A549 (cell line): ENCODE results near the gene LIN9. TPM values are rescaled to one million over a fixed set of nuclear protein-coding genes. Genes with fewer than 3 reads are reported as not detected.
"Not testable (repeated sequence)": the region's sequence is repeated elsewhere in the genome, so short reads cannot be mapped to it uniquely, and the experiment has no call there.

Source experiments
- ATAC-seq, 2 experiments: fragments of 200-7000 bp in 1 of 2; fragments of >200 bp in 1 of 2; cut with Nextera tagmentation in 1 of 2; cut with Tn5 transposase in 1 of 2; 3 replicates each; pipeline versions ENCODE4 v1.8.0 to v1.9.1; 2018 to 2020; ENCODE audit warnings: mild to moderate bottlenecking in 1 of 2, moderate library complexity in 1 of 2
- CTCF ChIA-PET: fragments of 300-600 bp; sonication (Branson Sonifier 250); formaldehyde crosslinking; extraction: SDS; loops from one replicate; lab custom pipeline; 2021; ENCODE audit warnings: antibody characterized with exemption, inconsistent platforms; lab: Yijun Ruan, JAX
- POLR2A ChIA-PET: fragments of 350-600 bp; formaldehyde crosslinking; extraction: SDS; loops from one replicate; lab custom pipeline; 2021; ENCODE audit warnings: antibody characterized with exemption, inconsistent platforms; lab: Yijun Ruan, JAX
- DNase-seq, 2 experiments: peaks; one replicate each; pipeline versions ENCODE4 v3.0.0 to v3.0.0-alpha.2; 2011 to 2016; ENCODE audit warnings: low read depth in 1 of 2, low spot score in 1 of 2
- FAIRE-seq: peaks from 2 replicates; lab custom pipeline; 2011; peaks lifted over from hg19 to GRCh38; lab: Jason Lieb, UNC
- H3K27ac ChIP-seq, 2 experiments: fragments of >200 bp; sonication (Bioruptor Twin); formaldehyde crosslinking; 3 replicates each; pipeline ENCODE4 v1.5.1; 2016 to 2017
- H3K4me1 ChIP-seq: fragments of >200 bp; sonication (Bioruptor Twin); formaldehyde crosslinking; 3 replicates; pipeline ENCODE4 v1.6.1; 2016
- H3K4me2 ChIP-seq: fragments of >200 bp; sonication (Bioruptor Twin); formaldehyde crosslinking; 3 replicates; pipeline ENCODE4 v1.6.1; 2016
- H3K4me3 ChIP-seq: fragments of >200 bp; sonication (Bioruptor Twin); formaldehyde crosslinking; 3 replicates; pipeline ENCODE4 v1.5.1; 2016
- H3K9me3 ChIP-seq: fragments of >200 bp; sonication (Bioruptor Twin); formaldehyde crosslinking; 3 replicates; pipeline ENCODE4 v1.6.1; 2016
- CBX8 ChIP-seq: fragments of 200-600 bp; sonication (generic); IDR thresholded peaks from 2 replicates; pipeline ENCODE4 v1.6.1; 2016
- CEBPB ChIP-seq, 2 experiments: fragments of >200 bp in 1 of 2; sonication (Bioruptor Twin) in 1 of 2; formaldehyde crosslinking in 1 of 2; IDR thresholded peaks; 2 replicates each; pipeline ENCODE4 v1.6.1; 2012 to 2016
- CHD4 ChIP-seq: fragments of 200-600 bp; sonication (generic); IDR thresholded peaks from 2 replicates; pipeline ENCODE4 v1.6.1; 2016; ENCODE audit warnings: antibody characterized with exemption, mild to moderate bottlenecking, borderline replicate concordance
- EP300 ChIP-seq, 2 experiments: fragments of >200 bp; sonication (Bioruptor Twin); formaldehyde crosslinking; IDR thresholded peaks; 2 replicates in 1 of 2; 3 replicates in 1 of 2; pipeline ENCODE4 v1.6.1; 2016 to 2017
- FOSB ChIP-seq: fragments of 250-450 bp; sonication (Bioruptor Pico); IDR thresholded peaks from 2 replicates; pipeline ENCODE4 v1.5.0; 2020; ENCODE audit warnings: mild to moderate bottlenecking, moderate library complexity
- FOSL2 ChIP-seq, 2 experiments: fragments of 450-650 bp in 1 of 2; fragments of >200 bp in 1 of 2; sonication (Bioruptor Twin) in 1 of 2; formaldehyde crosslinking; IDR thresholded peaks; 2 replicates each; pipeline versions ENCODE4 v1.5.0 to v1.6.1; 2016 to 2020; ENCODE audit warnings: mild to moderate bottlenecking in 1 of 2, moderate library complexity in 1 of 2
- KDM1A ChIP-seq: fragments of 200-600 bp; sonication (generic); IDR thresholded peaks from 2 replicates; pipeline ENCODE4 v1.6.1; 2016; ENCODE audit warnings: low read depth, mild to moderate bottlenecking
- MAFK ChIP-seq: fragments of 450-650 bp; IDR thresholded peaks from 2 replicates; pipeline ENCODE4 v1.6.1; 2014; ENCODE audit not compliant: partially characterized antibody
- MAZ ChIP-seq: fragments of 150-350 bp; IDR thresholded peaks from 2 replicates; pipeline ENCODE4 v1.6.1; 2014; ENCODE audit warnings: antibody characterized with exemption, low read depth, low read length, borderline replicate concordance
- NR3C1 ChIP-seq: fragments of >200 bp; sonication (Bioruptor Twin); formaldehyde crosslinking; IDR thresholded peaks from 3 replicates; pipeline ENCODE4 v1.6.1; 2017
- ZC3H11A ChIP-seq: fragments of 450-650 bp; IDR thresholded peaks from 2 replicates; pipeline ENCODE4 v1.6.1; 2014; ENCODE audit warnings: antibody characterized with exemption, mild to moderate bottlenecking
- ZFP36 ChIP-seq: fragments of 450-650 bp; IDR thresholded peaks from 2 replicates; pipeline ENCODE4 v1.6.1; 2014; ENCODE audit warnings: borderline replicate concordance; ENCODE audit not compliant: partially characterized antibody
- WGBS: methylation state at CpG from one replicate; pipeline ENCODE4 v1.1.6; 2017; ENCODE audit errors: missing lambda C conversion rate; 5-methylcytosine and 5-hydroxymethylcytosine counted together
- polyA plus RNA-seq, 4 experiments: library from polyadenylated mRNA; depleted of rRNA in 3 of 4; stranded (reverse); fragments of >200 nt; fragmentation: RNase III in 1 of 4; extraction: RNeasy Plus Mini Kit Qiagen cat#74134 plus additional on column Dnase treatment in 1 of 4; gene quantifications; 2 replicates in 3 of 4; 3 replicates in 1 of 4; pipeline ENCODE4 v1.2.3, GENCODE V29; 2011 to 2017
- TF ChIP-seq, protein P1 (sequence below): fragments of 450-650 bp; IDR thresholded peaks from 2 replicates; pipeline ENCODE4 v1.6.1; 2014; ENCODE audit warnings: antibody characterized with exemption
- TF ChIP-seq, protein P2 (sequence below): IDR thresholded peaks from 2 replicates; pipeline ENCODE4 v1.6.1; 2012
- TF ChIP-seq, protein P3 (sequence below): fragments of 150-350 bp; IDR thresholded peaks from 2 replicates; pipeline ENCODE4 v1.6.1; 2014; ENCODE audit warnings: low read depth, mild to moderate bottlenecking, low read length
- TF ChIP-seq, protein P4 (sequence below): fragments of >200 bp; sonication (Bioruptor Twin); formaldehyde crosslinking; IDR thresholded peaks from 3 replicates; pipeline ENCODE4 v1.6.1; 2016

The LIN9 gene
- polyA plus RNA-seq, 2 of the 4 experiments (the other 2 are of a cell fraction) = 8.3 to 14.7 TPM

DNA sequence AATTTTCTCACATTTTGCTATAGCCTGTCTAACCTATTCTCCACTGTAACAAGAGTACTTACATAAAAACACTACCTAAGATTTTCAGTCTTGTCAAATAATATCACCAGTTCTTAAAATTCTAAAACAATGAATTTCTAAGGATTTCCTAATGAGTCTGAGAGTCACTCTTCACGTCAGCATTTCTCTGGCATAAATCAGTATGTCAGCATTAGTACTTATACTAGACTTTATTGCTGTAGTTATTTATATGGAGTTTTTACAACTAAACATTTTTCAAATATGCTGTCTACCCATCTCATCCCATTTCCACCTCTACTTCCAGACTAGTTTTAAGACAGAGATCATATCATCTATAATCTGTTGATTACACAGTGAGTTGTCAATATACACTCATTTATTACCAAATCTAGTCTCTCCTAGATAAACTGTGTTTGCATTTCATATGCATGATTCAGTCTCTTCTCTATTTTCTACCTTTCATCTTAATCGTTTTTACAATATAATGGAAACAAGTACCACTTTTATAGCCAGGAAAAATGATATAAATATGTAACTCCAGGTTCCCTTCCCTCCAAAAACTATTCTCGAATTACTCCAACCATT is 32.8 kb downstream of the LIN9 start:
- 68% methylated on average over 3 of the region's 3 CpGs for WGBS
- DNase-seq (no peak), FAIRE-seq (no peak), ATAC-seq (no peak)
- no peak overlapping the region for H3K4me3 ChIP-seq
- ChIA-PET POLR2A (no interaction called here), CTCF (interaction anchor here (1.9 kb wide), 1 partner anchor 151 kb away, joined by 6 read pairs; no protein-coding TSS in a partner anchor)
- H3K9me3 ChIP-seq = no peaks in the 10 kb centered on the region
- TF ChIP-seq MAFK (peak; percentile 25), MAZ (no peak)
- no peak overlapping the region for H3K4me2 ChIP-seq
- H3K27ac ChIP-seq = no peak overlapping the region
- no peaks in the 10 kb centered on the region for H3K4me1 ChIP-seq

DNA sequence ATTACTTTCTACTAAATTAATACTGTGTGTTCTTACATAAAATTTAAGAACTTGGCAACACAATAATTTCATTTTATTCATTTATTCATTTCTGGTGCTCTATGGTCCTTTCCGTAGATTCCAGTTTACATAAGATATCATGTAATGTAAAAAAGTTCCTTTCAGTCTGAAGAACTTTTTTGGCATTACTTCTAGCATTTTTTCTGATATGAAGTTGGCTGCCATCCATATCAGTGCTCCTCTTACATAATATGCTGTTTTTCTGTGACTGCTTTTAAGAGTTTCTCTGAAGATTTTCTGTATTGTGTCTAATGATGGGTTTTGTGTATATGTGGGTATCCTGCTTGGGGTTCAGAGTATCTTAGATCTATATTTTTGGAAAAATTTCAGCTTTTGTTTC is 34.8 kb downstream of the LIN9 start:
- DNase-seq = no peak
- no peak overlapping the region for H3K4me2 ChIP-seq
- 95% methylated on average over 1 of the region's 1 CpG for WGBS
- peaks cover 6% of the 10 kb centered on the region for H3K4me1 ChIP-seq
- FAIRE-seq = no peak
- H3K4me3 ChIP-seq = no peak overlapping the region
- ChIA-PET POLR2A (no interaction called here), CTCF (interaction anchor here (0.7 to 1.9 kb wide), 2 partner anchors 149 to 152 kb away, joined by 4 to 6 read pairs; no protein-coding TSS in a partner anchor)
- TF ChIP-seq, protein P1, sequence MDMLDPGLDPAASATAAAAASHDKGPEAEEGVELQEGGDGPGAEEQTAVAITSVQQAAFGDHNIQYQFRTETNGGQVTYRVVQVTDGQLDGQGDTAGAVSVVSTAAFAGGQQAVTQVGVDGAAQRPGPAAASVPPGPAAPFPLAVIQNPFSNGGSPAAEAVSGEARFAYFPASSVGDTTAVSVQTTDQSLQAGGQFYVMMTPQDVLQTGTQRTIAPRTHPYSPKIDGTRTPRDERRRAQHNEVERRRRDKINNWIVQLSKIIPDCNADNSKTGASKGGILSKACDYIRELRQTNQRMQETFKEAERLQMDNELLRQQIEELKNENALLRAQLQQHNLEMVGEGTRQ = no peak
- TF ChIP-seq, protein P2, sequence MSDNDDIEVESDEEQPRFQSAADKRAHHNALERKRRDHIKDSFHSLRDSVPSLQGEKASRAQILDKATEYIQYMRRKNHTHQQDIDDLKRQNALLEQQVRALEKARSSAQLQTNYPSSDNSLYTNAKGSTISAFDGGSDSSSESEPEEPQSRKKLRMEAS = no peak
- TF ChIP-seq ZC3H11A (no peak), FOSB (no peak), CHD4 (no peak), ZFP36 (no peak), KDM1A (no peak), CEBPB (IDR thresholded peaks at IDR 0.05) (no peak), FOSL2 (IDR thresholded peaks at IDR 0.05) (no peak), FOSL2 (CRISPR knock-in tag; IDR thresholded peaks at IDR 0.05) (no peak), CBX8 (no peak), EP300 (IDR thresholded peaks at IDR 0.05) (no peak), NR3C1 (no peak)
- TF ChIP-seq, protein P3, sequence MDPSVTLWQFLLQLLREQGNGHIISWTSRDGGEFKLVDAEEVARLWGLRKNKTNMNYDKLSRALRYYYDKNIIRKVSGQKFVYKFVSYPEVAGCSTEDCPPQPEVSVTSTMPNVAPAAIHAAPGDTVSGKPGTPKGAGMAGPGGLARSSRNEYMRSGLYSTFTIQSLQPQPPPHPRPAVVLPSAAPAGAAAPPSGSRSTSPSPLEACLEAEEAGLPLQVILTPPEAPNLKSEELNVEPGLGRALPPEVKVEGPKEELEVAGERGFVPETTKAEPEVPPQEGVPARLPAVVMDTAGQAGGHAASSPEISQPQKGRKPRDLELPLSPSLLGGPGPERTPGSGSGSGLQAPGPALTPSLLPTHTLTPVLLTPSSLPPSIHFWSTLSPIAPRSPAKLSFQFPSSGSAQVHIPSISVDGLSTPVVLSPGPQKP = no peak
- TF ChIP-seq, protein P4, sequence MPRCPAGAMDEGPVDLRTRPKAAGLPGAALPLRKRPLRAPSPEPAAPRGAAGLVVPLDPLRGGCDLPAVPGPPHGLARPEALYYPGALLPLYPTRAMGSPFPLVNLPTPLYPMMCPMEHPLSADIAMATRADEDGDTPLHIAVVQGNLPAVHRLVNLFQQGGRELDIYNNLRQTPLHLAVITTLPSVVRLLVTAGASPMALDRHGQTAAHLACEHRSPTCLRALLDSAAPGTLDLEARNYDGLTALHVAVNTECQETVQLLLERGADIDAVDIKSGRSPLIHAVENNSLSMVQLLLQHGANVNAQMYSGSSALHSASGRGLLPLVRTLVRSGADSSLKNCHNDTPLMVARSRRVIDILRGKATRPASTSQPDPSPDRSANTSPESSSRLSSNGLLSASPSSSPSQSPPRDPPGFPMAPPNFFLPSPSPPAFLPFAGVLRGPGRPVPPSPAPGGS = no peak
- H3K9me3 ChIP-seq = no peaks in the 10 kb centered on the region
- no peak for ATAC-seq
- no peak overlapping the region for H3K27ac ChIP-seq

DNA sequence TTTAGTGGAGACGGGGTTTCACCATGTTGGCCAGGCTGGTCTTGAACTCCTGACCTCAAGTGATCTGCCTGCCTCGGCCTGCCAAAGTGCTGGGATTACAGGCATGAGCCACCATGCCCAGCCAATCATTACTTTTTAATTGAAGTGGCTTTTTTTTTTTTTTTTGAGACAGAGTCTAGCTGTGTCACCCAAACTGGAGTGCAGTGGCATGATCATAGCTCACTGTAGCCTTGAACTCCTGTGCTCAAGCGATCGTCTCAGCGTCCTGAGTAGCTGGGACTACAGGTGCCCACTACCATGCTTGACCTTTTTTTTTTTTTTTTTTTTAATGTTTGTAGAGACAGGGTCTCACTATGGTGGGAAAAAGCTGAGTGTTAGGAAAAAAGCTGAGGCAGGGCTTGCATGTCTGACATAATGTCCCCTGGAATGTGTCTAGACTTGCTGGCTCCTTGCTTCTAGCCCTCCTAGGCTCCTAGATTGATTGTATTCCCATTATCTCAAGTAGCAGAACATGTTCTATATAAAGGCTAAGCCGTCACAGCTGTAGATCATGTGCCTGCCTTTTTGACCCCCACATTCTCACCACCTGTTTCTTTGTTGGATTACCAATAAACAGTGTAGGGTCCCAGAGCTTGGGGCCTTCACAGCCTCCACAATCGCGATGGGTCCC is 36.6 kb downstream of the LIN9 start:
- WGBS = 79% methylated on average over 8 of the region's 8 CpGs
- H3K4me2 ChIP-seq, H3K27ac ChIP-seq, H3K4me3 ChIP-seq, H3K9me3 ChIP-seq, POLR2A ChIA-PET, FAIRE-seq, CTCF ChIA-PET, DNase-seq, ATAC-seq: not testable (repeated sequence)
- H3K4me1 ChIP-seq = peaks cover 16% of the 10 kb centered on the region
